HEK293 (cell line): Measurements from ENCODE around the gene MAP3K5.

Source experiments
- ATF2 ChIP-seq: fragments of 450-650 bp; formaldehyde crosslinking; IDR thresholded peaks from 2 replicates; pipeline ENCODE4 v1.5.1; 2016; ENCODE audit warnings: missing biosample characterization, missing genetic modification characterization, low read depth
- CTCF ChIP-seq: fragments of 450-650 bp; formaldehyde crosslinking; IDR thresholded peaks from 2 replicates; pipeline ENCODE4 v1.5.1; 2016; ENCODE audit warnings: missing biosample characterization, missing genetic modification characterization
- KLF16 ChIP-seq: fragments of 450-650 bp; formaldehyde crosslinking; IDR thresholded peaks from 2 replicates; pipeline ENCODE4 v1.5.1; 2017; ENCODE audit warnings: missing biosample characterization, missing genetic modification characterization
- PATZ1 ChIP-seq: fragments of 450-650 bp; formaldehyde crosslinking; IDR thresholded peaks from 2 replicates; pipeline ENCODE4 v1.5.1; 2016; ENCODE audit warnings: missing biosample characterization, missing genetic modification characterization
- REST ChIP-seq: fragments of 450-650 bp; formaldehyde crosslinking; IDR thresholded peaks from 2 replicates; pipeline ENCODE4 v1.5.1; 2016; ENCODE audit warnings: missing biosample characterization, missing genetic modification characterization
- SP7 ChIP-seq: fragments of 450-650 bp; formaldehyde crosslinking; IDR thresholded peaks from 2 replicates; pipeline ENCODE4 v1.5.1; 2016; ENCODE audit warnings: missing biosample characterization, missing genetic modification characterization
- ZBTB7A ChIP-seq: fragments of 450-650 bp; formaldehyde crosslinking; IDR thresholded peaks from 2 replicates; pipeline ENCODE4 v1.5.1; 2016; ENCODE audit warnings: low read depth, missing biosample characterization, missing genetic modification characterization
- ZFP41 ChIP-seq: fragments of 450-650 bp; formaldehyde crosslinking; IDR thresholded peaks from 2 replicates; pipeline ENCODE4 v1.5.1; 2016; ENCODE audit warnings: missing biosample characterization, missing genetic modification characterization, borderline replicate concordance
- ZNF660 ChIP-seq: fragments of 450-650 bp; IDR thresholded peaks from 2 replicates; pipeline ENCODE4 v1.5.1; 2018; ENCODE audit warnings: missing biosample characterization, mild to moderate bottlenecking, missing genetic modification characterization
- ZNF701 ChIP-seq: fragments of 450-650 bp; formaldehyde crosslinking; IDR thresholded peaks from 2 replicates; pipeline ENCODE4 v1.5.1; 2016; ENCODE audit warnings: missing biosample characterization, missing genetic modification characterization

- no peak for TF ChIP-seq ZNF701 (tag by site-specific recombination)
- TF ChIP-seq CTCF, result peak; percentile 96
- peak; percentile 94 for TF ChIP-seq ZBTB7A
- TF ChIP-seq SP7 (tag by site-specific recombination), result peak; percentile 84
- no peak for TF ChIP-seq ATF2
- TF ChIP-seq REST (tag by site-specific recombination), result no peak; the same call in 1 of the 2 replicates
- peak; percentile 77 for TF ChIP-seq KLF16 (tag by site-specific recombination)
- no peak for TF ChIP-seq ZFP41 (tag by site-specific recombination)
- TF ChIP-seq ZNF660 (tag by site-specific recombination), result peak; percentile 59; the same call in 1 of the 2 replicates
- peak; percentile 91 for TF ChIP-seq PATZ1 (tag by site-specific recombination)
Measured at GRCh38 chr6:136792410-136793262, at the start of gene MAP3K5.
